Mesenteric fat pad (tissue), 1 donor: ENCODE data around the gene GPBP1L1. TPM values are rescaled to one million over a fixed set of nuclear protein-coding genes. Genes with fewer than 3 reads are reported as not detected.
"Not testable (repeated sequence)": the region's sequence is repeated elsewhere in the genome, so short reads cannot be mapped to it uniquely, and the experiment has no call there.

ENCODE experiments used
- DNase-seq: peaks from one replicate; pipeline ENCODE4 v3.0.0-alpha.2; 2020; ENCODE audit warnings: low spot score
- total RNA-seq: library from RNA; stranded (reverse); fragmentation: NEBNext Ultra II Directional; extraction: Animal tissue kit (Norgen Biotek cat#: 25700); gene quantifications from one replicate; pipeline ENCODE4 v1.2.1, GENCODE V29; 2021
- donor health status: DM: yes; HTN: yes; CAD: no.

GPBP1L1 gene
- total RNA-seq, 1 donor from 2014 or later = 80.2 TPM

GRCh38 chr1:45682942-45683341 lies 3.4 kb downstream of the GPBP1L1 start:
- DNase-seq = no peak

GRCh38 chr1:45679123-45679522 lies 7.2 kb downstream of the GPBP1L1 start:
- DNase-seq = no peak

- no peak for DNase-seq
These were observed 7.8 kb downstream of the GPBP1L1 start for GRCh38 chr1:45678489-45678888.

- DNase-seq = no peak
These were observed 8.5 kb downstream of the GPBP1L1 start for GRCh38 chr1:45677751-45678245.

GRCh38 chr1:45676553-45676952 lies 9.8 kb downstream of the GPBP1L1 start:
- not testable (repeated sequence) for DNase-seq

- DNase-seq = no peak
These were observed 11.9 kb downstream of the GPBP1L1 start for GRCh38 chr1:45674478-45674877.

- DNase-seq = no peak
These were observed 12.4 kb downstream of the GPBP1L1 start for GRCh38 chr1:45673956-45674355.

GRCh38 chr1:45669859-45670655 lies 16.3 kb downstream of the GPBP1L1 start:
- no peak for DNase-seq

- DNase-seq = no peak
These were observed 17.0 kb downstream of the GPBP1L1 start for GRCh38 chr1:45669379-45669778.

- no peak for DNase-seq
These were observed 17.8 kb downstream of the GPBP1L1 start for GRCh38 chr1:45668526-45668925.

GRCh38 chr1:45667321-45668111 lies 18.8 kb downstream of the GPBP1L1 start:
- DNase-seq = no peak

- DNase-seq = no peak
These were observed 19.5 kb downstream of the GPBP1L1 start for GRCh38 chr1:45666836-45667235.

- no peak for DNase-seq
These were observed 26.0 kb downstream of the GPBP1L1 start for GRCh38 chr1:45660336-45660735.

- no peak for DNase-seq
These were observed 27.1 kb downstream of the GPBP1L1 start for GRCh38 chr1:45659222-45659621.

GRCh38 chr1:45658171-45658570 lies 28.2 kb downstream of the GPBP1L1 start:
- DNase-seq = no peak

- DNase-seq = no peak
These were observed 29.6 kb downstream of the GPBP1L1 start for GRCh38 chr1:45656573-45657226.

- DNase-seq = no peak
These were observed 31.6 kb downstream of the GPBP1L1 start for GRCh38 chr1:45654540-45655280.

GRCh38 chr1:45647248-45648021 lies 38.9 kb downstream of the GPBP1L1 start:
- no peak for DNase-seq

- no peak for DNase-seq
These were observed 41.7 kb downstream of the GPBP1L1 start for GRCh38 chr1:45644661-45645060.

GRCh38 chr1:45643978-45644377 lies 42.4 kb downstream of the GPBP1L1 start:
- DNase-seq = no peak
